ENCODE results near the gene RTCB. TPM values are rescaled to one million over a fixed set of nuclear protein-coding genes. Genes with fewer than 3 reads are reported as not detected.

The RTCB gene
- total RNA-seq: 103 and 105 TPM in 2 replicates

GRCh38 chr22:32411829-32412592 is at the start of gene RTCB:
Gene RTCB (minus strand): TSS chr22:32412247. CDS start chr22:32412156, 91 bp downstream.
- peak; percentile 91 for DNase-seq (ENCODE audit: low spot score)
- Mint-ChIP-seq H3K36me3 (ENCODE audit: low read depth) (peaks cover 22% of the 10 kb centered on the region), H3K9me3 (no peaks in the 10 kb centered on the region), H3K4me1 (ENCODE audit: low read depth) (peaks cover 49% of the 10 kb centered on the region), H3K27ac (peak within 1 kb of the TSS; percentile 93), H3K27me3 (ENCODE audit: insufficient read depth) (no peaks in the 10 kb centered on the region), H3K4me3 (peak within 1 kb of the TSS; percentile 94)
- intact Hi-C loops (cut with micrococcal nuclease): loop anchor here (1.0 kb wide), 2 partner anchors 61 to 274 kb away; no protein-coding TSS in a partner anchor

- no peaks in the 10 kb centered on the region for H3K36me3 Mint-ChIP-seq (ENCODE audit: low read depth)
- DNase-seq (ENCODE audit: low spot score): no peak
- H3K4me1 Mint-ChIP-seq (ENCODE audit: low read depth): no peaks in the 10 kb centered on the region
- peaks cover 17% of the 10 kb centered on the region for H3K27me3 Mint-ChIP-seq (ENCODE audit: insufficient read depth)
- H3K9me3 Mint-ChIP-seq: no peaks in the 10 kb centered on the region
- H3K27ac Mint-ChIP-seq: no peak overlapping the region
- intact Hi-C loops (cut with micrococcal nuclease): no loop called here
- no peak overlapping the region for H3K4me3 Mint-ChIP-seq
Measured at GRCh38 chr22:32457031-32457430, 45.0 kb upstream of the RTCB start.

GRCh38 chr22:32448980-32449379 is 36.9 kb upstream of the RTCB start:
- Mint-ChIP-seq H3K27ac (no peak overlapping the region), H3K27me3 (ENCODE audit: insufficient read depth) (no peaks in the 10 kb centered on the region), H3K9me3 (no peaks in the 10 kb centered on the region), H3K36me3 (ENCODE audit: low read depth) (no peaks in the 10 kb centered on the region), H3K4me1 (ENCODE audit: low read depth) (no peaks in the 10 kb centered on the region), H3K4me3 (no peak overlapping the region)
- intact Hi-C loops (cut with micrococcal nuclease): no loop called here
- no peak for DNase-seq (ENCODE audit: low spot score)

- Mint-ChIP-seq H3K4me3 (no peak overlapping the region), H3K27me3 (ENCODE audit: insufficient read depth) (peaks cover 3% of the 10 kb centered on the region), H3K9me3 (no peaks in the 10 kb centered on the region), H3K27ac (no peak overlapping the region), H3K4me1 (ENCODE audit: low read depth) (no peaks in the 10 kb centered on the region), H3K36me3 (ENCODE audit: low read depth) (no peaks in the 10 kb centered on the region)
- intact Hi-C loops (cut with micrococcal nuclease): no loop called here
- no peak for DNase-seq (ENCODE audit: low spot score)
Measured at GRCh38 chr22:32446321-32446720, 34.3 kb upstream of the RTCB start.

GRCh38 chr22:32444068-32444467 is 32.0 kb upstream of the RTCB start:
- H3K9me3 Mint-ChIP-seq: no peaks in the 10 kb centered on the region
- H3K4me3 Mint-ChIP-seq: no peak overlapping the region
- no peak overlapping the region for H3K27ac Mint-ChIP-seq
- no peaks in the 10 kb centered on the region for H3K36me3 Mint-ChIP-seq (ENCODE audit: low read depth)
- DNase-seq (ENCODE audit: low spot score): no peak
- intact Hi-C loops (cut with micrococcal nuclease): no loop called here
- H3K4me1 Mint-ChIP-seq (ENCODE audit: low read depth): no peaks in the 10 kb centered on the region
- peaks cover 3% of the 10 kb centered on the region for H3K27me3 Mint-ChIP-seq (ENCODE audit: insufficient read depth)

- Mint-ChIP-seq H3K36me3 (ENCODE audit: low read depth) (no peaks in the 10 kb centered on the region), H3K27me3 (ENCODE audit: insufficient read depth) (peaks cover 23% of the 10 kb centered on the region), H3K4me1 (ENCODE audit: low read depth) (no peaks in the 10 kb centered on the region), H3K9me3 (no peaks in the 10 kb centered on the region), H3K27ac (no peak overlapping the region), H3K4me3 (no peak overlapping the region)
- intact Hi-C loops (cut with micrococcal nuclease): no loop called here
- no peak for DNase-seq (ENCODE audit: low spot score)
Measured at GRCh38 chr22:32430352-32430751, 18.3 kb upstream of the RTCB start.

GRCh38 chr22:32426881-32427280 is 14.8 kb upstream of the RTCB start:
- Mint-ChIP-seq H3K27me3 (ENCODE audit: insufficient read depth) (peaks cover 18% of the 10 kb centered on the region), H3K9me3 (no peaks in the 10 kb centered on the region), H3K4me1 (ENCODE audit: low read depth) (no peaks in the 10 kb centered on the region), H3K27ac (no peak overlapping the region), H3K36me3 (ENCODE audit: low read depth) (no peaks in the 10 kb centered on the region), H3K4me3 (no peak overlapping the region)
- intact Hi-C loops (cut with micrococcal nuclease): no loop called here
- no peak for DNase-seq (ENCODE audit: low spot score)

- H3K9me3 Mint-ChIP-seq: no peaks in the 10 kb centered on the region
- intact Hi-C loops (cut with micrococcal nuclease): no loop called here
- H3K36me3 Mint-ChIP-seq (ENCODE audit: low read depth): no peaks in the 10 kb centered on the region
- no peaks in the 10 kb centered on the region for H3K4me1 Mint-ChIP-seq (ENCODE audit: low read depth)
- no peak overlapping the region for H3K27ac Mint-ChIP-seq
- H3K27me3 Mint-ChIP-seq (ENCODE audit: insufficient read depth): peaks cover 31% of the 10 kb centered on the region
- H3K4me3 Mint-ChIP-seq: no peak overlapping the region
- no peak for DNase-seq (ENCODE audit: low spot score)
Measured at GRCh38 chr22:32423664-32424063, 11.6 kb upstream of the RTCB start.

GRCh38 chr22:32422062-32422461 is 10.0 kb upstream of the RTCB start:
- H3K4me1 Mint-ChIP-seq (ENCODE audit: low read depth): no peaks in the 10 kb centered on the region
- H3K9me3 Mint-ChIP-seq: no peaks in the 10 kb centered on the region
- no peak for DNase-seq (ENCODE audit: low spot score)
- no peak overlapping the region for H3K4me3 Mint-ChIP-seq
- intact Hi-C loops (cut with micrococcal nuclease): no loop called here
- no peaks in the 10 kb centered on the region for H3K36me3 Mint-ChIP-seq (ENCODE audit: low read depth)
- peaks cover 28% of the 10 kb centered on the region for H3K27me3 Mint-ChIP-seq (ENCODE audit: insufficient read depth)
- H3K27ac Mint-ChIP-seq: no peak overlapping the region

GRCh38 chr22:32421484-32421883 is 9.4 kb upstream of the RTCB start:
- Mint-ChIP-seq H3K4me3 (no peak overlapping the region), H3K27me3 (ENCODE audit: insufficient read depth) (peaks cover 28% of the 10 kb centered on the region), H3K9me3 (no peaks in the 10 kb centered on the region), H3K36me3 (ENCODE audit: low read depth) (no peaks in the 10 kb centered on the region), H3K4me1 (ENCODE audit: low read depth) (no peaks in the 10 kb centered on the region), H3K27ac (no peak overlapping the region)
- intact Hi-C loops (cut with micrococcal nuclease): no loop called here
- DNase-seq (ENCODE audit: low spot score): no peak

- intact Hi-C loops (cut with micrococcal nuclease): no loop called here
- DNase-seq (ENCODE audit: low spot score): no peak
- no peaks in the 10 kb centered on the region for H3K9me3 Mint-ChIP-seq
- peaks cover 3% of the 10 kb centered on the region for H3K4me1 Mint-ChIP-seq (ENCODE audit: low read depth)
- H3K27ac Mint-ChIP-seq: no peak overlapping the region
- peaks cover 26% of the 10 kb centered on the region for H3K27me3 Mint-ChIP-seq (ENCODE audit: insufficient read depth)
- no peaks in the 10 kb centered on the region for H3K36me3 Mint-ChIP-seq (ENCODE audit: low read depth)
- no peak overlapping the region for H3K4me3 Mint-ChIP-seq
Measured at GRCh38 chr22:32417906-32418305, 5.9 kb upstream of the RTCB start.

- DNase-seq (ENCODE audit: low spot score): no peak
- no peaks in the 10 kb centered on the region for H3K36me3 Mint-ChIP-seq (ENCODE audit: low read depth)
- peaks cover 12% of the 10 kb centered on the region for H3K4me1 Mint-ChIP-seq (ENCODE audit: low read depth)
- H3K27ac Mint-ChIP-seq: no peak overlapping the region
- H3K27me3 Mint-ChIP-seq (ENCODE audit: insufficient read depth): peaks cover 18% of the 10 kb centered on the region
- intact Hi-C loops (cut with micrococcal nuclease): no loop called here
- H3K4me3 Mint-ChIP-seq: no peak overlapping the region
- no peaks in the 10 kb centered on the region for H3K9me3 Mint-ChIP-seq
Measured at GRCh38 chr22:32416556-32417085, 4.6 kb upstream of the RTCB start.

GRCh38 chr22:32414191-32414590 is 2.1 kb upstream of the RTCB start:
- intact Hi-C loops (cut with micrococcal nuclease): no loop called here
- no peak for DNase-seq (ENCODE audit: low spot score)
- H3K36me3 Mint-ChIP-seq (ENCODE audit: low read depth): peaks cover 7% of the 10 kb centered on the region
- no peak overlapping the region for H3K27ac Mint-ChIP-seq
- H3K4me1 Mint-ChIP-seq (ENCODE audit: low read depth): peaks cover 28% of the 10 kb centered on the region
- H3K4me3 Mint-ChIP-seq: no peak overlapping the region
- H3K9me3 Mint-ChIP-seq: no peaks in the 10 kb centered on the region
- H3K27me3 Mint-ChIP-seq (ENCODE audit: insufficient read depth): peaks cover 9% of the 10 kb centered on the region
